ENCODE measurements around the gene CES4A. TPM values are rescaled to one million over a fixed set of nuclear protein-coding genes. Genes with fewer than 3 reads are reported as not detected.

Gene CES4A
- total and polyA plus RNA-seq, 2 of the 13 experiments (the other 11 are each of a cell fraction or from before 2014, with no cell fraction given): 0.09 to 0.17 TPM

GRCh38 chr16:66954097-66954659, 34.2 kb upstream of the CES4A start (continued):
- TF ChIP-seq, protein P1, sequence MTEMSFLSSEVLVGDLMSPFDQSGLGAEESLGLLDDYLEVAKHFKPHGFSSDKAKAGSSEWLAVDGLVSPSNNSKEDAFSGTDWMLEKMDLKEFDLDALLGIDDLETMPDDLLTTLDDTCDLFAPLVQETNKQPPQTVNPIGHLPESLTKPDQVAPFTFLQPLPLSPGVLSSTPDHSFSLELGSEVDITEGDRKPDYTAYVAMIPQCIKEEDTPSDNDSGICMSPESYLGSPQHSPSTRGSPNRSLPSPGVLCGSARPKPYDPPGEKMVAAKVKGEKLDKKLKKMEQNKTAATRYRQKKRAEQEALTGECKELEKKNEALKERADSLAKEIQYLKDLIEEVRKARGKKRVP (CRISPR knock-in tag; IDR thresholded peaks at IDR 0.05): no peak
- no peak for TF ChIP-seq ZNF768 (CRISPR knock-in tag; IDR thresholded peaks at IDR 0.05)
- no peak for TF ChIP-seq RELA (CRISPR knock-in tag; IDR thresholded peaks at IDR 0.05)
- peak; percentile 32; the same call in 1 of the 2 replicates for TF ChIP-seq ZBTB21 (CRISPR knock-in tag; IDR thresholded peaks at IDR 0.05)
- TF ChIP-seq RCOR2 (CRISPR knock-in tag; IDR thresholded peaks at IDR 0.05): peak; percentile 66; the same call in 1 of the 2 replicates
- no peak for TF ChIP-seq ZNF589 (CRISPR knock-in tag; conservative IDR thresholded peaks at IDR 0.05)
- TF ChIP-seq POLR2AphosphoS2 (IDR thresholded peaks at IDR 0.05; ENCODE audit: low read depth, low read length): no peak
- no peak for TF ChIP-seq HNRNPK (IDR thresholded peaks at IDR 0.05; ENCODE audit: low read depth, low read length, poor library complexity, severe bottlenecking)
- TF ChIP-seq, protein P2, sequence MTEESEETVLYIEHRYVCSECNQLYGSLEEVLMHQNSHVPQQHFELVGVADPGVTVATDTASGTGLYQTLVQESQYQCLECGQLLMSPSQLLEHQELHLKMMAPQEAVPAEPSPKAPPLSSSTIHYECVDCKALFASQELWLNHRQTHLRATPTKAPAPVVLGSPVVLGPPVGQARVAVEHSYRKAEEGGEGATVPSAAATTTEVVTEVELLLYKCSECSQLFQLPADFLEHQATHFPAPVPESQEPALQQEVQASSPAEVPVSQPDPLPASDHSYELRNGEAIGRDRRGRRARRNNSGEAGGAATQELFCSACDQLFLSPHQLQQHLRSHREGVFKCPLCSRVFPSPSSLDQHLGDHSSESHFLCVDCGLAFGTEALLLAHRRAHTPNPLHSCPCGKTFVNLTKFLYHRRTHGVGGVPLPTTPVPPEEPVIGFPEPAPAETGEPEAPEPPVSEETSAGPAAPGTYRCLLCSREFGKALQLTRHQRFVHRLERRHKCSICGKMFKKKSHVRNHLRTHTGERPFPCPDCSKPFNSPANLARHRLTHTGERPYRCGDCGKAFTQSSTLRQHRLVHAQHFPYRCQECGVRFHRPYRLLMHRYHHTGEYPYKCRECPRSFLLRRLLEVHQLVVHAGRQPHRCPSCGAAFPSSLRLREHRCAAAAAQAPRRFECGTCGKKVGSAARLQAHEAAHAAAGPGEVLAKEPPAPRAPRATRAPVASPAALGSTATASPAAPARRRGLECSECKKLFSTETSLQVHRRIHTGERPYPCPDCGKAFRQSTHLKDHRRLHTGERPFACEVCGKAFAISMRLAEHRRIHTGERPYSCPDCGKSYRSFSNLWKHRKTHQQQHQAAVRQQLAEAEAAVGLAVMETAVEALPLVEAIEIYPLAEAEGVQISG (CRISPR knock-in tag; IDR thresholded peaks at IDR 0.05): no peak
- TF ChIP-seq ARNTL (CRISPR knock-in tag; IDR thresholded peaks at IDR 0.05): no peak
- TF ChIP-seq ZNF335 (CRISPR knock-in tag; IDR thresholded peaks at IDR 0.05): no peak
- TF ChIP-seq RFXANK (CRISPR knock-in tag; IDR thresholded peaks at IDR 0.05): no peak
- no peak for TF ChIP-seq TOE1 (CRISPR knock-in tag; IDR thresholded peaks at IDR 0.05)
- TF ChIP-seq KLF6 (CRISPR knock-in tag; IDR thresholded peaks at IDR 0.05): no peak
- TF ChIP-seq CENPT (CRISPR knock-in tag; IDR thresholded peaks at IDR 0.05; ENCODE audit: low read depth): no peak
- 0 out of 2 replicates have a peak, but pooled peaks have one; percentile 31 for TF ChIP-seq NFYB (CRISPR knock-in tag; IDR thresholded peaks at IDR 0.05)
- no peak for TF ChIP-seq ARNT2 (CRISPR knock-in tag; IDR thresholded peaks at IDR 0.05; ENCODE audit: low read depth)
- TF ChIP-seq ZBTB1 (CRISPR knock-in tag; IDR thresholded peaks at IDR 0.05; ENCODE audit: borderline replicate concordance): no peak
- no peak for TF ChIP-seq RARG (CRISPR knock-in tag; IDR thresholded peaks at IDR 0.05; ENCODE audit: low read depth)
- TF ChIP-seq HINFP (CRISPR knock-in tag; IDR thresholded peaks at IDR 0.05; ENCODE audit: low read depth): no peak
- no peak for TF ChIP-seq BRD4 (CRISPR knock-in tag; IDR thresholded peaks at IDR 0.05)
- TF ChIP-seq BATF2 (CRISPR knock-in tag; IDR thresholded peaks at IDR 0.05): no peak
- TF ChIP-seq, protein P3, sequence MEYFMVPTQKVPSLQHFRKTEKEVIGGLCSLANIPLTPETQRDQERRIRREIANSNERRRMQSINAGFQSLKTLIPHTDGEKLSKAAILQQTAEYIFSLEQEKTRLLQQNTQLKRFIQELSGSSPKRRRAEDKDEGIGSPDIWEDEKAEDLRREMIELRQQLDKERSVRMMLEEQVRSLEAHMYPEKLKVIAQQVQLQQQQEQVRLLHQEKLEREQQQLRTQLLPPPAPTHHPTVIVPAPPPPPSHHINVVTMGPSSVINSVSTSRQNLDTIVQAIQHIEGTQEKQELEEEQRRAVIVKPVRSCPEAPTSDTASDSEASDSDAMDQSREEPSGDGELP (IDR thresholded peaks at IDR 0.05; ENCODE audit: borderline replicate concordance, low read depth): no peak
- TF ChIP-seq, protein P4, sequence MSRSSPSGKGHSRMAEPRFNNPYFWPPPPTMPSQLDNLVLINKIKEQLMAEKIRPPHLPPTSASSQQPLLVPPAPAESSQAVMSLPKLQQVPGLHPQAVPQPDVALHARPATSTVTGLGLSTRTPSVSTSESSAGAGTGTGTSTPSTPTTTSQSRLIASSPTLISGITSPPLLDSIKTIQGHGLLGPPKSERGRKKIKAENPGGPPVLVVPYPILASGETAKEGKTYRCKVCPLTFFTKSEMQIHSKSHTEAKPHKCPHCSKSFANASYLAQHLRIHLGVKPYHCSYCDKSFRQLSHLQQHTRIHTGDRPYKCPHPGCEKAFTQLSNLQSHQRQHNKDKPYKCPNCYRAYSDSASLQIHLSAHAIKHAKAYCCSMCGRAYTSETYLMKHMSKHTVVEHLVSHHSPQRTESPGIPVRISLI (CRISPR knock-in tag; IDR thresholded peaks at IDR 0.05; ENCODE audit: borderline replicate concordance): no peak
